ENCODE measurements around the gene MYO7B. TPM values are rescaled to one million over a fixed set of nuclear protein-coding genes. Genes with fewer than 3 reads are reported as not detected.

Gene MYO7B
- total RNA-seq, 4 donors from 2014 or later = 0.12 to 1.3 (median 0.42) TPM

DNA sequence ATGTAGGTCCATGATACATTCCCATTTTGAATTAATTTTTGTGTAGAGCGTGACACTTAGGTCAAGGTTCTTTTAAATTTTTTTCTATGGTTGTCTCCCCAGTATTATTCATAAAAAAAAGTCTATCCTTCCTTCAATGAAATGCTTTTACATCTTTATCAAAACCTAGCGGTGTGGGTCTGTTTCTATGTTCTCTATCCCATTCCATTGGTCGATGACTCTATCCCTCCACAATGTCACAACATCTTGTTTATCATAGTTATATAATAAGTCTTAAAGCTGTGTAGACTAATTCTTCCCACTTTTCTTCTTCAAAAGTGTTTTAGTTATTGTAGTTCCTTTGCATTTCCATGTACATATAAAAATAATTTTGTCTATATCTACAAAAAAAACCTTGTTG lies 63.2 kb downstream of the MYO7B start:
- ATAC-seq (ENCODE audit: low FRiP score) = no peak
- TF ChIP-seq, protein P1, sequence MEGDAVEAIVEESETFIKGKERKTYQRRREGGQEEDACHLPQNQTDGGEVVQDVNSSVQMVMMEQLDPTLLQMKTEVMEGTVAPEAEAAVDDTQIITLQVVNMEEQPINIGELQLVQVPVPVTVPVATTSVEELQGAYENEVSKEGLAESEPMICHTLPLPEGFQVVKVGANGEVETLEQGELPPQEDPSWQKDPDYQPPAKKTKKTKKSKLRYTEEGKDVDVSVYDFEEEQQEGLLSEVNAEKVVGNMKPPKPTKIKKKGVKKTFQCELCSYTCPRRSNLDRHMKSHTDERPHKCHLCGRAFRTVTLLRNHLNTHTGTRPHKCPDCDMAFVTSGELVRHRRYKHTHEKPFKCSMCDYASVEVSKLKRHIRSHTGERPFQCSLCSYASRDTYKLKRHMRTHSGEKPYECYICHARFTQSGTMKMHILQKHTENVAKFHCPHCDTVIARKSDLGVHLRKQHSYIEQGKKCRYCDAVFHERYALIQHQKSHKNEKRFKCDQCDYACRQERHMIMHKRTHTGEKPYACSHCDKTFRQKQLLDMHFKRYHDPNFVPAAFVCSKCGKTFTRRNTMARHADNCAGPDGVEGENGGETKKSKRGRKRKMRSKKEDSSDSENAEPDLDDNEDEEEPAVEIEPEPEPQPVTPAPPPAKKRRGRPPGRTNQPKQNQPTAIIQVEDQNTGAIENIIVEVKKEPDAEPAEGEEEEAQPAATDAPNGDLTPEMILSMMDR (IDR thresholded peaks at IDR 0.05) = no peak
- DNase-seq (ENCODE audit: low spot score) = no peak

DNA sequence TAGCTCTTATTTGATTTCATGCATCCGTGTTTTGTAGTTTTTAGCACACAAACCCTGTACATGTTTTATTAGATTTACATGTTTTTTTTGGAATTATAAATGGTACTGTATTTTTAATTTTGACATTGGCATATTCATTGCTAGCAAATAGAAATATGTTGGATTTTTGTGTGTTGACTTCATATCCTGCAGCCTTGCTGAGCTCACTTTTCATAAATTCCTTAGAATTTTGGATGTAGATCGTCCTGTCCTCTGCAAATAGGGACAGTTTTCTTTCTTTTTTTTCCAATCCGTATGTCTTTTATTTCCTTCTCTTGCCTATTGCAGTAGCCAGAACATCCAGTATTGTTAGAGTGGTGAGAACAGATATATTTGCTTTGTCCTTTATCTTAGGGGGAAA lies 63.7 kb downstream of the MYO7B start:
- no peak for DNase-seq (ENCODE audit: low spot score)
- ATAC-seq (ENCODE audit: low FRiP score) = no peak
- TF ChIP-seq, protein P1 (IDR thresholded peaks at IDR 0.05) = no peak

DNA sequence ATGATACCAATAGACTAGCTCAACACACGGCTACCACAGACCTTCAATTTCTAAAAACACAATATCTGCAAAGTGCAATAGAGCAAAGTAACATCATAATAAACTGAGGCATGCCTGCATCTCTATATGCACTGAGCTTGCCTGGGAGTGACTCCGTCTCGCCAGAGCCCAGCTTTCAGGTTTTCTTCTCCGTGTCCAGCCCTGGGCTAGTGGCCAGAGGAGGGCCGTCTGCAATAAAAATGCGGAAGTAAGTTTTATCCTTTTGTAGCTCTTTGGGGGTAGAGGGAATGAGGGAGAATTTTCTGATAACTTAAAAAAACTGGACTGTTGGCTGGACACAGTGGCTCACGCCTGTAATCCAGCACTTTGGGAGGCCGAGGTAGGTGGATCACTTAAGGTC lies 69.5 kb downstream of the MYO7B start:
- no peak for DNase-seq (ENCODE audit: low spot score)
- TF ChIP-seq, protein P1 (IDR thresholded peaks at IDR 0.05) = no peak
- no peak for ATAC-seq (ENCODE audit: low FRiP score)

DNA sequence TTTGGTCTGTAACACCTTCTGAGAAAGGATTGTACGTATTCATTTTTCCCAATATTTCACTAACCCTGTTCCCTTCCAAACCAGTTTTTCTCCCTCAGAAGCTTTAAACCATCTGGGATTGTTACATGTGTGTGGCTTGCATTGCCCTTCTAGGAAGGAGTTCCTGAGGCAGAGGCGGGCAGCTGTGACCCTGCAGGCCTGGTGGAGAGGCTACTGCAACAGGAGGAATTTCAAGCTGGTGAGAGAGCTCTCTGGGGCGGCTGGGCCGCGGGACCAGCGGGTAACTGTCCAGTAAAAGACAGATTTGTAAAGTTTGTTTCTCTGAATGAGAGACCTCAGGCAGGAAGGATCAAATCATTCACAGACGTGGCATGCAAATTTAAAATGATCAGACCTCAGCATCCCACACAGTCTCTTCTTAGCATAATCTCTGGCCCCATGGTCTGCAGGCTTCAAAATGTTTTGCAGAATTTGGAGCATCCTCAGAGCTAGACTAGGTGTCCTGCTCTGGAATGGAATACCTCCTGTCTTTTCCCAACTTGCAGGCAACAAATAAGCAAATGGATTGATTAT lies 70.3 kb downstream of the MYO7B start:
- TF ChIP-seq, protein P1 (IDR thresholded peaks at IDR 0.05) = no peak
- ATAC-seq (ENCODE audit: low FRiP score) (no peak), DNase-seq (ENCODE audit: low spot score) (no peak)

DNA sequence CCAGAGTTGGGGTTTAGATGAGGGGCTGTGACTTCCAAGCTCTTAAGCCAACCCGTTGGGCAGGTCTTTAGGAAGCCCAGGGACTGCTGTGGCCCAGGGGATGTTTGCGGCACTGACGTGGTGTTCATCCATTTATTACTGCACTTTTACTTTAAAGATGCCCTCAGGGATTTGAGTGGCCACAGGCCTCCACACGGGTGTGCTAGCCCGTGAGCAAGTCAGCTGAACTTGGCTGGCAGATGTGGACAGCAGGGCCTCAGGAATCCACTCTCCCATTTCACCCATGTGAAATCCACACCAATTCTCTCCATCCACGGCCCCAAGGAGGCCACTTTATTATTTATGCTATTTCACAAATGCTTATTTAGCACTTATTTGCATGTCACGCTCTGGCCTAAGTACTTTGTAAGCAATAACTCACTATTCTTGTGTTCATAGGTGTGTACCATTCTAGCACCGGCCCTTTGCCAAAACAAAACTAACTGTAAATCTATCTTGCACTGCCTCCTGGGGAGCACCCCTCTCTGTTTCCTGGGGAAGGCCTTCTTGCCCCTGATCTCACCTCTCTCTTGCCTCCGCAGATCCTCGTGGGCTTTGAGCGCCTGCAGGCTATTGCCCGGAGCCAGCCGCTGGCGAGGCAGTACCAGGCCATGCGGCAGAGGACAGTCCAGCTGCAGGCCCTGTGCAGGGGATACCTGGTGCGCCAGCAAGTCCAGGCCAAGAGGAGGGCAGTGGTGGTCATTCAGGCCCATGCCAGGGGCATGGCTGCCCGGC lies 71.3 kb downstream of the MYO7B start:
- TF ChIP-seq, protein P1 (IDR thresholded peaks at IDR 0.05) = no peak
- DNase-seq (ENCODE audit: low spot score) (no peak), ATAC-seq (ENCODE audit: low FRiP score) (no peak)

DNA sequence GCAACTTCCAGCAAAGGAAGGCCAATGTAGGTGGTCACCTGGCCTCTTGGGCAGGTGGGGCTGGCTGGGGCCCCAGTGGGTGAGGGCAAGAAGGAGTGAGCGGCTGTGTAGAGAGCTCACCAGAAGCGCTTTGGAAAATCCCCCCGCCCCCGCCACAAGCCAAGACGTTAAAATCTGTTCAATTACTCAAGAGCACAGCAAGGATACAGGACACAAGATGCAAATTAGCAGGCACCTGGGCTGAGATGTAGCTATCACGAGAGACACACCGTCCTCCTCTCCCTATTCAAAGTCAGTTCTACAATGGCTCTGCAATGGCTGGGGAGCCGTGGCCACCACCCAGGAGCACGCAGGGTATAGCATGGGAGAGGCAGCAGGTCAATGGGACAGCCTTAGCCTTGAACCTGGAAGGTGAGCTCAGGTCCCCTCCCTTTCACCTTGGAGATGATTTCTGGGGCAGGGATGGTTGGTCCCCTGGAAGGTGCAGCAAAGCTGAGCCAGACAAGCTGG lies 72.0 kb downstream of the MYO7B start:
- TF ChIP-seq, protein P1 (IDR thresholded peaks at IDR 0.05) = no peak
- ATAC-seq (ENCODE audit: low FRiP score) (no peak), DNase-seq (ENCODE audit: low spot score) (no peak)

All from omental fat pad (tissue), 4 donors.